Regular cardiac myocyte (primary cell): Measurements from ENCODE around the gene CWC15. TPM values are rescaled to one million over a fixed set of nuclear protein-coding genes. Genes with fewer than 3 reads are reported as not detected.

Source experiments
- total RNA-seq: library from RNA; depleted of rRNA; stranded (reverse); fragments of >200 nt; gene quantifications from 2 replicates; pipeline ENCODE4 v1.2.3, GENCODE V29; 2014

Gene CWC15
- total RNA-seq, result 38.0 and 43.1 TPM in 2 replicates

GRCh38 chr11:94973099-94973968 lies at the start of gene CWC15, which contains the start of gene KDM4D:
TSS of gene CWC15 (minus strand) at chr11:94973556. CDS start at chr11:94972185, 1,371 bp downstream.
TSS of gene KDM4D (plus strand) at chr11:94973709. CDS start at chr11:94997373, 23,664 bp downstream.

Other genes starting within 250 kb of the CWC15 start
- gene AMOTL1, start 205.2 kb downstream of the CWC15 start, total RNA-seq, result 47.1 and 57.3 TPM in 2 replicates
- gene KDM4D, start 153 bp upstream of the CWC15 start, total RNA-seq, result 0.56 and 0.77 TPM in 2 replicates
- gene KDM4E, start 51.7 kb upstream of the CWC15 start, total RNA-seq, result not detected in 2 replicates
- not detected in 2 replicates for gene KDM4F, start 75.9 kb upstream of the CWC15 start, total RNA-seq
- gene SRSF8, start 93.4 kb upstream of the CWC15 start, total RNA-seq, result 15.2 and 25.3 TPM in 2 replicates
- 123 and 162 TPM in 2 replicates for gene ENDOD1, start 116.3 kb upstream of the CWC15 start, total RNA-seq